K562 (cell line): ENCODE results near the gene VRK1. TPM values are rescaled to one million over a fixed set of nuclear protein-coding genes. Genes with fewer than 3 reads are reported as not detected.

ENCODE experiments used
- ATAC-seq: fragments of 200-7000 bp; cut with Tn5 transposase; 3 replicates; pipeline ENCODE4 v1.9.1; 2020; ENCODE audit warnings: moderate library complexity
- BruUV-seq: library from RNA; stranded (reverse); fragments of 400-500 nt; replicated peaks from 2 replicates; lab custom pipeline; 2021; lab: Mats Ljungman, UMichigan
- CTCF ChIA-PET: fragments of 300-600 bp; formaldehyde crosslinking; extraction: SDS; loops from one replicate; lab custom pipeline; 2021; ENCODE audit warnings: low intra/inter-chr PET ratio; lab: Yijun Ruan, JAX
- POLR2A ChIA-PET: fragments of 300-600, 350-650 bp; sonication (Branson Sonifier 250); formaldehyde crosslinking; extraction: SDS; loops from one replicate; lab custom pipeline; 2021; ENCODE audit warnings: antibody characterized with exemption, inconsistent platforms; lab: Yijun Ruan, JAX
- DNase-seq, 4 experiments: peaks; one replicate each; pipeline versions ENCODE4 v3.0.0 to v3.0.0-alpha.2; 2011 to 2018; ENCODE audit warnings: low spot score in 3 of 4, mixed read lengths in 3 of 4; ENCODE audit errors: extremely low read depth in 1 of 4
- FAIRE-seq: peaks from 2 replicates; lab custom pipeline; 2011; peaks lifted over from hg19 to GRCh38; lab: Jason Lieb, UNC
- H2AFZ ChIP-seq: 2 replicates; pipeline ENCODE4 v1.6.0; 2011; ENCODE audit warnings: low read depth, low read length, control low read depth, inconsistent platforms
- H3K27ac ChIP-seq: fragments of 200-600 bp; 3 replicates; pipeline ENCODE4 v1.8.0; 2011; ENCODE audit warnings: low read depth, mild to moderate bottlenecking, control low read depth, inconsistent platforms, low read length, moderate library complexity, mixed read lengths; ENCODE audit errors: extremely low read depth
- H3K27me3 ChIP-seq, 2 experiments: fragments of 300-600 bp in 1 of 2; 2 replicates in 1 of 2; 3 replicates in 1 of 2; pipeline versions ENCODE4 v1.6.0 to v1.8.0; 2011; ENCODE audit warnings: inconsistent platforms in 2 of 2, low read length in 2 of 2, mild to moderate bottlenecking in 1 of 2, mixed read lengths in 1 of 2, moderate library complexity in 1 of 2; ENCODE audit not compliant: control insufficient read depth in 2 of 2, insufficient read depth in 2 of 2
- H3K36me3 ChIP-seq: fragments of 300-600 bp; 3 replicates; pipeline ENCODE4 v1.8.0; 2011; ENCODE audit warnings: mild to moderate bottlenecking, low read length, inconsistent platforms; ENCODE audit not compliant: control insufficient read depth, insufficient read depth
- H3K4me1 ChIP-seq, 2 experiments: fragments of 200-600 bp in 1 of 2; replicated peaks in 1 of 2; 2 replicates in 1 of 2; 3 replicates in 1 of 2; pipeline versions ENCODE4 v1.5.1 to v1.8.0; 2011; ENCODE audit warnings: inconsistent platforms in 2 of 2, low read length in 2 of 2, mild to moderate bottlenecking in 1 of 2, mixed read lengths in 1 of 2, moderate library complexity in 1 of 2; ENCODE audit not compliant: control insufficient read depth in 2 of 2, insufficient read depth in 2 of 2
- H3K4me2 ChIP-seq: 2 replicates; pipeline ENCODE4 v1.6.1; 2011; ENCODE audit warnings: low read length, control low read depth, inconsistent platforms, mixed read lengths; ENCODE audit not compliant: insufficient read depth
- H3K4me3 ChIP-seq: fragments of 200-600 bp; sonication (generic), shearing (Covaris generic); 2 replicates; pipeline ENCODE4 v1.5.1; 2016; ENCODE audit warnings: control low read depth, inconsistent platforms
- H3K79me2 ChIP-seq: fragments of 200-600 bp; 3 replicates; pipeline ENCODE4 v1.8.0; 2011; ENCODE audit warnings: low read length, inconsistent platforms; ENCODE audit not compliant: control insufficient read depth, insufficient read depth
- H3K9ac ChIP-seq, 2 experiments: 2 replicates each; pipeline versions ENCODE4 v1.6.0 to v1.6.1; 2011; ENCODE audit warnings: low read depth in 2 of 2, low read length in 2 of 2, control low read depth in 1 of 2, inconsistent platforms in 1 of 2, mild to moderate bottlenecking in 1 of 2, mixed read lengths in 1 of 2; ENCODE audit not compliant: insufficient read depth in 1 of 2
- H3K9me1 ChIP-seq: one replicate; pipeline ENCODE4 v1.6.0; 2011; ENCODE audit warnings: inconsistent platforms, mild to moderate bottlenecking, low read length, moderate library complexity; ENCODE audit not compliant: control insufficient read depth, insufficient read depth
- H3K9me3 ChIP-seq: replicated peaks from 2 replicates; pipeline ENCODE4 v1.5.1; 2011; ENCODE audit warnings: low read depth, low read length, inconsistent platforms; ENCODE audit not compliant: control insufficient read depth, insufficient read depth
- H4K20me1 ChIP-seq: replicated peaks from 2 replicates; pipeline ENCODE4 v1.6.1; 2011; ENCODE audit warnings: low read length, inconsistent platforms, mixed read lengths; ENCODE audit not compliant: control insufficient read depth, insufficient read depth
- ELF4 ChIP-seq: fragments of 450-650 bp; formaldehyde crosslinking; IDR thresholded peaks from 2 replicates; pipeline ENCODE4 v1.4.0; 2022; ENCODE audit warnings: missing genetic modification characterization
- FOXK1 ChIP-seq: sonication (generic); formaldehyde crosslinking; IDR thresholded peaks from 2 replicates; pipeline ENCODE4 v1.8.0; 2022; ENCODE audit warnings: missing genetic modification reagents, mild to moderate bottlenecking, borderline replicate concordance
- HDAC6 ChIP-seq: IDR thresholded peaks from 2 replicates; pipeline ENCODE4 v1.6.1; 2012; ENCODE audit warnings: low read depth, mild to moderate bottlenecking, control low read depth, inconsistent platforms, low read length, moderate library complexity
- HDAC8 ChIP-seq: fragments of 450-650 bp; IDR thresholded peaks from 2 replicates; pipeline ENCODE4 v1.6.1; 2016; ENCODE audit warnings: mild to moderate bottlenecking, missing genetic modification characterization, moderate library complexity, missing compliant biosample characterization
- NBN ChIP-seq: fragments of 450-650 bp; IDR thresholded peaks from 2 replicates; pipeline ENCODE4 v1.6.1; 2016; ENCODE audit warnings: low read depth, mild to moderate bottlenecking
- NR1H2 ChIP-seq: sonication (generic); formaldehyde crosslinking; IDR thresholded peaks from 2 replicates; pipeline ENCODE4 v1.4.0; 2020; ENCODE audit warnings: mild to moderate bottlenecking, missing genetic modification reagents
- NR4A1 ChIP-seq, 2 experiments: fragments of 250-450 bp in 1 of 2; fragments of 450-650 bp in 1 of 2; sonication (Bioruptor Pico) in 1 of 2; IDR thresholded peaks; 2 replicates each; pipeline versions ENCODE4 v1.4.0 to v1.6.1; 2016 to 2020; ENCODE audit warnings: mild to moderate bottlenecking in 2 of 2, missing compliant biosample characterization in 1 of 2, missing genetic modification characterization in 1 of 2, moderate library complexity in 1 of 2
- PCBP2 ChIP-seq: fragments of 200-400 bp; formaldehyde crosslinking; IDR thresholded peaks from 2 replicates; pipeline ENCODE4 v1.6.1; 2018; ENCODE audit warnings: low read length, low read depth, mild to moderate bottlenecking, moderate library complexity; ENCODE audit not compliant: poor library complexity, severe bottlenecking
- PYGO2 ChIP-seq: fragments of 450-650 bp; IDR thresholded peaks from 2 replicates; pipeline ENCODE4 v1.6.1; 2016; ENCODE audit warnings: mild to moderate bottlenecking, missing genetic modification characterization, moderate library complexity, missing compliant biosample characterization
- RBM25 ChIP-seq: fragments of 200-400 bp; formaldehyde crosslinking; IDR thresholded peaks from 2 replicates; pipeline ENCODE4 v1.6.1; 2018; ENCODE audit warnings: low read length, low read depth, moderate library complexity; ENCODE audit not compliant: severe bottlenecking
- SETDB1 ChIP-seq: IDR thresholded peaks from one replicate; pipeline ENCODE4 v1.6.1; 2012; ENCODE audit warnings: low read length, control low read depth, inconsistent platforms
- SOX6 ChIP-seq: fragments of 450-650 bp; IDR thresholded peaks from 2 replicates; pipeline ENCODE4 v1.6.1; 2014; ENCODE audit warnings: mild to moderate bottlenecking
- TEAD4 ChIP-seq, 2 experiments: sonication (generic) in 1 of 2; formaldehyde crosslinking in 1 of 2; IDR thresholded peaks; 2 replicates each; pipeline versions ENCODE4 v1.6.1 to v1.8.0; 2012 to 2022; ENCODE audit warnings: borderline replicate concordance in 1 of 2, inconsistent platforms in 1 of 2, low read length in 1 of 2, mild to moderate bottlenecking in 1 of 2, missing genetic modification reagents in 1 of 2
- ZNF175 ChIP-seq: fragments of 200-800 bp; sonication (Bioruptor generic); IDR thresholded peaks from 2 replicates; pipeline ENCODE4 v1.6.1; 2016; ENCODE audit warnings: low read depth, mild to moderate bottlenecking, missing genetic modification characterization, missing compliant biosample characterization
- ZNF551 ChIP-seq: fragments of 250-450 bp; sonication (Bioruptor Pico); IDR thresholded peaks from 2 replicates; pipeline ENCODE4 v1.5.0; 2021; ENCODE audit warnings: mild to moderate bottlenecking, moderate library complexity
- WGBS: fragments of 100-300 bp; shearing (Covaris generic); methylation state at CpG from one replicate; pipeline ENCODE4 v1.1.6; 2016; ENCODE audit warnings: low coverage, mixed read lengths; ENCODE audit not compliant: insufficient coverage; ENCODE audit errors: missing lambda C conversion rate; 5-methylcytosine and 5-hydroxymethylcytosine counted together
- in situ Hi-C: fragments of 300-500 bp; cut with MboI; formaldehyde crosslinking; loops from 4 replicates; pipeline ENCODE4 v1.15.0; 2018; ENCODE audit warnings: inconsistent platforms, mixed read lengths
- intact Hi-C: fragments of 100-400 bp; cut with micrococcal nuclease; formaldehyde crosslinking; loops from 2 replicates; pipeline ENCODE4 v1.14.2; 2022
- polyA plus RNA-seq, 8 experiments: library from polyadenylated mRNA; depleted of rRNA in 4 of 8; stranded (reverse) in 5 of 8; unstranded in 3 of 8; fragments of >200 nt; fragmentation: Nextera tagmentation in 2 of 8; fragmentation: Illumina TruSeq in 1 of 8; extraction: Ambion mirVana in 2 of 8; extraction: Trizol in 1 of 8; gene quantifications; 2 replicates each; pipeline versions ENCODE4 v1.2.1 to v1.2.3, GENCODE V29; 2011 to 2014; ENCODE audit warnings: inconsistent platforms in 1 of 8, missing spikeins in 1 of 8
- total RNA-seq, 7 experiments: library from RNA; depleted of rRNA in 6 of 7; stranded (reverse); fragments of >200 nt in 6 of 7; fragmentation: Illumina TruSeq in 2 of 7; extraction: Trizol in 2 of 7; gene quantifications; 2 replicates each; pipeline versions ENCODE4 v1.2.1 to v1.2.3, GENCODE V29; 2011 to 2021; ENCODE audit warnings: low replicate concordance in 1 of 7
- TF ChIP-seq, protein P1 (sequence below): fragments of 250-450 bp; sonication (Bioruptor Pico); IDR thresholded peaks from 2 replicates; pipeline ENCODE4 v1.8.0; 2021; ENCODE audit warnings: moderate library complexity, mild to moderate bottlenecking, inconsistent platforms
- TF ChIP-seq, protein P2 (sequence below): IDR thresholded peaks from 3 replicates; pipeline ENCODE4 v1.6.1; 2011; ENCODE audit warnings: borderline replicate concordance, mild to moderate bottlenecking, moderate library complexity; ENCODE audit not compliant: insufficient read length; ENCODE audit errors: extremely low read depth

VRK1 gene
- total and polyA plus RNA-seq, 9 of the 15 experiments (the other 6 are each of a cell fraction or from before 2014, with no cell fraction given), result 83.6 to 177 (median 116) TPM

DNA sequence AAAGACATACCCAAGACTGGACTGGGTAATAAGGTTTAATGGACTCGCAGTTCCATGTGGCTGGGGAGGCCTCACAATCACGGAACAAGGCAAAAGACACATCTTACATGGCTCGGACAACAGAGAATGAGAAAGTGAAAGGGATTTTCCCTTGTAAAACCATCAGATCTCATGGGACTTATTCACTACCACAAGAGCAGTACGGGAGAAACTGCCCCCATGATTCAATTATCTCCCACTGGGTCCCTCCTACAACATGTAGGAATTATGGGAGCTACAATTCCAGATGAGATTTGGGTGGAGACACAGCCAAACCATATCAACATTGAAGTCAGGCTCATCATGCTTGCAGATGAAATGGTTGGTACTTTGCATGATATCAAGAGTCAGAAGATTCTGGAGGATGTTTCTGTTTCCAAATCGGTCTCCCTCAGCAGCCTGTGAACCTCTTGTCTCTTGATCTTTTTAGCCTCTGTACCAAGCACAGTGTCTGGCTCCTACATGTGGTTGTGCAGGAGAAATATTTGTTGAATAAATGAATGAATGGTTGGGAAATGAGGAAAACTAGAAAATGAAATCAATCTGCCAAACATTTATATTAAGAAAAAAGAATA lies 98.6 kb downstream of the VRK1 start:
- no peak for FAIRE-seq
- TF ChIP-seq PCBP2, result no peak
- no peak for TF ChIP-seq FOXK1 (CRISPR knock-in tag)
- TF ChIP-seq NBN, result no peak
- no peak for TF ChIP-seq HDAC8 (tag)
- TF ChIP-seq, protein P1, sequence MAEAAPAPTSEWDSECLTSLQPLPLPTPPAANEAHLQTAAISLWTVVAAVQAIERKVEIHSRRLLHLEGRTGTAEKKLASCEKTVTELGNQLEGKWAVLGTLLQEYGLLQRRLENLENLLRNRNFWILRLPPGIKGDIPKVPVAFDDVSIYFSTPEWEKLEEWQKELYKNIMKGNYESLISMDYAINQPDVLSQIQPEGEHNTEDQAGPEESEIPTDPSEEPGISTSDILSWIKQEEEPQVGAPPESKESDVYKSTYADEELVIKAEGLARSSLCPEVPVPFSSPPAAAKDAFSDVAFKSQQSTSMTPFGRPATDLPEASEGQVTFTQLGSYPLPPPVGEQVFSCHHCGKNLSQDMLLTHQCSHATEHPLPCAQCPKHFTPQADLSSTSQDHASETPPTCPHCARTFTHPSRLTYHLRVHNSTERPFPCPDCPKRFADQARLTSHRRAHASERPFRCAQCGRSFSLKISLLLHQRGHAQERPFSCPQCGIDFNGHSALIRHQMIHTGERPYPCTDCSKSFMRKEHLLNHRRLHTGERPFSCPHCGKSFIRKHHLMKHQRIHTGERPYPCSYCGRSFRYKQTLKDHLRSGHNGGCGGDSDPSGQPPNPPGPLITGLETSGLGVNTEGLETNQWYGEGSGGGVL, result no peak
- TF ChIP-seq NR1H2, result no peak
- no peak for TF ChIP-seq ZNF175 (CRISPR knock-in tag)
- no peak for TF ChIP-seq TEAD4 (IDR thresholded peaks at IDR 0.05; ENCODE audit: low read length)
- TF ChIP-seq TEAD4 (CRISPR knock-in tag; IDR thresholded peaks at IDR 0.05; ENCODE audit: borderline replicate concordance), result no peak
- no peak for TF ChIP-seq ELF4
- TF ChIP-seq ZNF551 (CRISPR knock-in tag), result no peak
- no peak for TF ChIP-seq HDAC6
- no peak for TF ChIP-seq RBM25
- no peak for TF ChIP-seq PYGO2 (tag)
- no peak for TF ChIP-seq NR4A1 (CRISPR knock-in tag; IDR thresholded peaks at IDR 0.05)
- TF ChIP-seq NR4A1 (tag; IDR thresholded peaks at IDR 0.05), result no peak
- TF ChIP-seq SETDB1, result no peak
- no peak for TF ChIP-seq SOX6
- TF ChIP-seq, protein P2, sequence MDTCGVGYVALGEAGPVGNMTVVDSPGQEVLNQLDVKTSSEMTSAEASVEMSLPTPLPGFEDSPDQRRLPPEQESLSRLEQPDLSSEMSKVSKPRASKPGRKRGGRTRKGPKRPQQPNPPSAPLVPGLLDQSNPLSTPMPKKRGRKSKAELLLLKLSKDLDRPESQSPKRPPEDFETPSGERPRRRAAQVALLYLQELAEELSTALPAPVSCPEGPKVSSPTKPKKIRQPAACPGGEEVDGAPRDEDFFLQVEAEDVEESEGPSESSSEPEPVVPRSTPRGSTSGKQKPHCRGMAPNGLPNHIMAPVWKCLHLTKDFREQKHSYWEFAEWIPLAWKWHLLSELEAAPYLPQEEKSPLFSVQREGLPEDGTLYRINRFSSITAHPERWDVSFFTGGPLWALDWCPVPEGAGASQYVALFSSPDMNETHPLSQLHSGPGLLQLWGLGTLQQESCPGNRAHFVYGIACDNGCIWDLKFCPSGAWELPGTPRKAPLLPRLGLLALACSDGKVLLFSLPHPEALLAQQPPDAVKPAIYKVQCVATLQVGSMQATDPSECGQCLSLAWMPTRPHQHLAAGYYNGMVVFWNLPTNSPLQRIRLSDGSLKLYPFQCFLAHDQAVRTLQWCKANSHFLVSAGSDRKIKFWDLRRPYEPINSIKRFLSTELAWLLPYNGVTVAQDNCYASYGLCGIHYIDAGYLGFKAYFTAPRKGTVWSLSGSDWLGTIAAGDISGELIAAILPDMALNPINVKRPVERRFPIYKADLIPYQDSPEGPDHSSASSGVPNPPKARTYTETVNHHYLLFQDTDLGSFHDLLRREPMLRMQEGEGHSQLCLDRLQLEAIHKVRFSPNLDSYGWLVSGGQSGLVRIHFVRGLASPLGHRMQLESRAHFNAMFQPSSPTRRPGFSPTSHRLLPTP, result no peak

More for the DNA sequence above, 98.6 kb downstream of the VRK1 start:
- no peaks in the 10 kb centered on the region for H3K9me1 ChIP-seq
- H3K4me1 ChIP-seq, result peaks cover 0 to 3% of the 10 kb centered on the region in 2 experiments; a peak in 2 of 5 replicates
- no peak overlapping the region for H3K27ac ChIP-seq
- BruUV-seq, result no TSS peak
- no peaks in the 10 kb centered on the region for H3K79me2 ChIP-seq
- WGBS, result 84% methylated on average over 5 of the region's 5 CpGs
- H3K9me3 ChIP-seq, result no peaks in the 10 kb centered on the region
- intact Hi-C loops, result no loop called here
- no peak for DNase-seq
- CTCF ChIA-PET, result no interaction called here
- in situ Hi-C loops, result no loop called here
- no peak overlapping the region for H2AFZ ChIP-seq
- H3K4me2 ChIP-seq, result no peak overlapping the region
- no peaks in the 10 kb centered on the region; the same call in 1 of the 2 replicates for H4K20me1 ChIP-seq
- peaks cover 4% of the 10 kb centered on the region; the same call in 1 of the 3 replicates for H3K36me3 ChIP-seq
- ATAC-seq, result no peak
- H3K4me3 ChIP-seq, result no peak overlapping the region
- no peak overlapping the region for H3K9ac ChIP-seq
- H3K27me3 ChIP-seq, result no peaks in the 10 kb centered on the region
- POLR2A ChIA-PET, result no interaction called here
